Stimulated activated memory B cell treated with anti-CD40 and anti-IgM and Interleukin-4, amounts not matched to agents 10 μg/mL and 1 μg/mL and 100 μg/mL, for 72 hours (primary cell): Measurements from ENCODE around the gene DHX29.

Experiments
- ATAC-seq: fragments of 150-1000 bp; cut with Tn5 transposase; 2 replicates; pipeline ENCODE4 v1.10.0; 2021
- H3K27ac Mint-ChIP-seq: one replicate; pipeline ENCODE4 v1.8.0; 2022; ENCODE audit warnings: mild to moderate bottlenecking, mixed read lengths
- H3K27me3 Mint-ChIP-seq: one replicate; pipeline ENCODE4 v1.8.0; 2022; ENCODE audit warnings: mixed read lengths
- H3K36me3 Mint-ChIP-seq: one replicate; pipeline ENCODE4 v1.8.0; 2022; ENCODE audit warnings: mixed read lengths
- H3K4me1 Mint-ChIP-seq: one replicate; pipeline ENCODE4 v1.8.0; 2022; ENCODE audit warnings: mixed read lengths
- H3K4me3 Mint-ChIP-seq: one replicate; pipeline ENCODE4 v1.8.0; 2022; ENCODE audit warnings: mild to moderate bottlenecking, moderate library complexity, mixed read lengths
- H3K9me3 Mint-ChIP-seq: one replicate; pipeline ENCODE4 v1.8.0; 2022; ENCODE audit warnings: mixed read lengths

The DHX29 gene

GRCh38 chr5:55231029-55231918 is 76.2 kb downstream of the DHX29 start:
- peak overlapping the region; percentile 84 for H3K4me3 Mint-ChIP-seq
- H3K36me3 Mint-ChIP-seq = no peaks in the 10 kb centered on the region
- H3K27ac Mint-ChIP-seq = peak overlapping the region; percentile 33
- H3K27me3 Mint-ChIP-seq = peaks cover 79% of the 10 kb centered on the region
- peaks cover 41% of the 10 kb centered on the region for H3K4me1 Mint-ChIP-seq
- ATAC-seq = no peak
- no peaks in the 10 kb centered on the region for H3K9me3 Mint-ChIP-seq

DNA sequence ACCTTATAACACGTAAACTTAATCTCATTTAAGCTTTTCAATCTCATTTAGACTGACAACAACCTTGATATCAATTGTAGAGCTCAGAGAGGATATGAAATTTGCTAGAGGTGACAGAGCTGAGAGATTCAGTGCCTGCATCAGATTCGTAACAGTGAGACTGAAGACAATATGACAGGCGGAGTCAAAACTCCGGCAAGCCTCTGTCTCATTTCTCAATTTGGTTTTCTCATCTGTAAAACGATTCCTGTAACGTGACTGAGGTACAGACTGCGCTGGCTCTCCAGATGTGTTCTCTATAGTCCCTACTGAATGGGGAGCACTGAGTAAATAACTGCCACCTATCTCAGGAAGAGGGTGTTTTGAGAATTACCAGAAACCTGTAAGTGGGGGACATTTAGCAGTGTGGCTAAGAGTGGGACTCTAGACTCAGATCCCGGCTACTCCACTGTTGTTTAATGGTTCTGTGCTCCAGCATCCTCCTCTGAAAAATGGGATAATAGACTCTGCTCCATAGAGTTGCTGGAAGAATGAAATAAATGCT is 77.3 kb downstream of the DHX29 start:
- Mint-ChIP-seq H3K36me3 (no peaks in the 10 kb centered on the region), H3K4me1 (peaks cover 45% of the 10 kb centered on the region), H3K4me3 (no peak overlapping the region), H3K27ac (no peak overlapping the region), H3K27me3 (peaks cover 88% of the 10 kb centered on the region), H3K9me3 (no peaks in the 10 kb centered on the region)
- ATAC-seq = no peak

GRCh38 chr5:55227664-55228430 is 79.6 kb downstream of the DHX29 start:
- Mint-ChIP-seq H3K4me3 (peak overlapping the region; percentile 67), H3K36me3 (no peaks in the 10 kb centered on the region), H3K4me1 (peaks cover 48% of the 10 kb centered on the region), H3K27ac (no peak overlapping the region), H3K27me3 (peaks cover 94% of the 10 kb centered on the region), H3K9me3 (no peaks in the 10 kb centered on the region)
- ATAC-seq = no peak

GRCh38 chr5:55226934-55227663 is 80.4 kb downstream of the DHX29 start, which contains the start of gene MCIDAS:
Gene MCIDAS, minus strand, starts transcription at chr5:55227315. Its CDS starts 177 bp downstream, at chr5:55227138.
- H3K9me3 Mint-ChIP-seq = no peaks in the 10 kb centered on the region
- ATAC-seq = peak; percentile 34
- peak within 1 kb of the TSS; percentile 67 for H3K4me3 Mint-ChIP-seq
- no peaks in the 10 kb centered on the region for H3K36me3 Mint-ChIP-seq
- peaks cover 48% of the 10 kb centered on the region for H3K4me1 Mint-ChIP-seq
- peaks cover 94% of the 10 kb centered on the region for H3K27me3 Mint-ChIP-seq
- H3K27ac Mint-ChIP-seq = no peak within 1 kb of the TSS

DNA sequence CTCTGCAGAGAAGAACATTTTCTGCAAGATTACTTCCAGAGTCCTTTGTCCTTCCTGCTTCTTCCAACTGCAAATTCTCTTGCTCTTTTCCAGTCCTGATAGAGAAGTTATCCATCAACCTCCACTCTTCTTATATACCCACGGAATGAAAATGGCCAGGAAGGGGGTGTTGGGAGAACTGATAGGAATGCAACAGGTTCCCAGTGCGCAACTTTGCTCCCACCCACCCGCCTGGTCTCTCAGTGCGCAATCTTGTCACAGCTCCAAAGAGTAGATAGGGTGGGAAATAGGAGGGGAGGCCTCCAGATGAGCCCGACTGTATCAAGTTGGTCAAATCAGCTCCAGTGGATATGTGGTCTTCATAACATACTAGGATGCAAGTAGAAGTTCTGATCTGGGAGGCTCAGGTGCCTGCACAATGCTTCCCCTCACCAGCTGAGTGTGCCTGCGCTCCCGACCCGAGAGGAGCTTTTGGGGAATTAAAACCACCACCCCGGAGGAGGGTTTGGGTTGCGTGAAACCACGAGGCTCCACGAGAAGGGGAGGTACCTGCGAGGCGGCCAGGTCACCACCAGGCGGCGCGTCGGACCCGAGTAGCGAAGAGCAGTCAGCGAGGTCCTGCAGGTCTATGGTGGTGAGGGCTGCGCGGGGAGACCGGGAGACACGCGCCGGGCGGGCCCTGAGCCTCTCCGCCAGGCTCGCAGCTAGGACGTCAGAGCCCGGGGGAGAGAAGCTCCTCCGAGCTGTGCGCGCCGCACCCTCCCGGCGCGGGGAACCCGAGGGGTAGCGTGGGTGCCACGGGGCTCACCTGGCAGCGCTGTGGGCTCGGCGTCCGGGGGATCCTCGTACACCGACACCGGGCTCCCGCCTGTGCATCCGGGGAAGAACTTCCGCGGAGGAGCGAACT is 81.2 kb downstream of the DHX29 start:
- ATAC-seq = peak; percentile 57

DNA sequence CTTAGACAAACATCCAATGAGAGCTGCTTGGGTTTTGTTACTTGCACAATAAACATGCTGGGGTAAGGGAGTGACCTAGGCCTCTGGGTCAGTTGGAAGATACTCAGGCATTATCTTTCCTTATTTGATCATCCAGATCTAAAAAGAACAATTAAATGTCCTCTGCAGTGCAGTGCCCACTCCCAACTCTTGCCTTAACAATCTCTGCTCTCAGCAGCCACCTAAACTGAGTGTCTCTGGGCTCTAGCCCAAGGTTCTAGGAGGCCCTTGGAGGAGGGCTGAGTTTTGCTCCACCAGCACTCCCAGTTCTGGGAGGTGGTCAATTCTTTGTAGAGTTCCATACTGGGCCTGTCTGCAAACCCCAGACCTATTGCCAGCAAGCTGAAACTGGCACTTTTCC is 82.1 kb downstream of the DHX29 start:
- ATAC-seq = no peak
- H3K4me3 Mint-ChIP-seq = no peak overlapping the region
- H3K27me3 Mint-ChIP-seq = peaks cover 92% of the 10 kb centered on the region
- no peaks in the 10 kb centered on the region for H3K36me3 Mint-ChIP-seq
- peaks cover 41% of the 10 kb centered on the region for H3K4me1 Mint-ChIP-seq
- H3K27ac Mint-ChIP-seq = no peak overlapping the region
- no peaks in the 10 kb centered on the region for H3K9me3 Mint-ChIP-seq

More for the DNA sequence above, 81.2 kb downstream of the DHX29 start:
- H3K9me3 Mint-ChIP-seq = no peaks in the 10 kb centered on the region
- H3K27ac Mint-ChIP-seq = no peak overlapping the region
- peak overlapping the region; percentile 62 for H3K4me3 Mint-ChIP-seq
- peaks cover 92% of the 10 kb centered on the region for H3K27me3 Mint-ChIP-seq
- peaks cover 42% of the 10 kb centered on the region for H3K4me1 Mint-ChIP-seq
- no peaks in the 10 kb centered on the region for H3K36me3 Mint-ChIP-seq

DNA sequence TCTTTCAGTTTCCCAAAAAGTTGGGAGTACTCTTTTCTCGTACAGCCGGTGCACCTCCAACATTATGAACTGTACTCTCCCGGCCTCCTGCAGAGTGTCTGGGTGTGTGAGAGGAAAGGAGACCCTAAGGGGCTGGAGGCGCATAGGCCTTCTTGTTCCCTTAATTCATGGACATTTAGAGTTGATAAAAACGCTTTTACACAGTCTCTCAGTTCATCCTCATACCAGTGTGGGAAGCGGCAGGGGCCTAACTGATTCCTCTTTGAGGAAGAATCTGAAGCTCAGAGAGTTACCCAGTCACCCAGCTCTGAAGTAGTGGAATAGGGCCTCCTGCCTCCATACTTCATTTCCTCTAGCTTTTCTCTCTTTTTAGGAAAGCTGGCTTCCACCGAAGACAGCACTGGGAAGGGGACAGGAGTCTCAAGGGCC is 83.7 kb downstream of the DHX29 start:
- peaks cover 45% of the 10 kb centered on the region for H3K4me1 Mint-ChIP-seq
- no peaks in the 10 kb centered on the region for H3K36me3 Mint-ChIP-seq
- ATAC-seq = no peak
- H3K27me3 Mint-ChIP-seq = peaks cover 90% of the 10 kb centered on the region
- H3K9me3 Mint-ChIP-seq = no peaks in the 10 kb centered on the region
- H3K27ac Mint-ChIP-seq = no peak overlapping the region
- peak overlapping the region; percentile 48 for H3K4me3 Mint-ChIP-seq

GRCh38 chr5:55222985-55223811 is 84.3 kb downstream of the DHX29 start:
- H3K36me3 Mint-ChIP-seq = no peaks in the 10 kb centered on the region
- H3K27me3 Mint-ChIP-seq = peaks cover 90% of the 10 kb centered on the region
- H3K27ac Mint-ChIP-seq = no peak overlapping the region
- H3K9me3 Mint-ChIP-seq = no peaks in the 10 kb centered on the region
- no peak for ATAC-seq
- H3K4me1 Mint-ChIP-seq = peaks cover 45% of the 10 kb centered on the region
- H3K4me3 Mint-ChIP-seq = peak overlapping the region; percentile 48

DNA sequence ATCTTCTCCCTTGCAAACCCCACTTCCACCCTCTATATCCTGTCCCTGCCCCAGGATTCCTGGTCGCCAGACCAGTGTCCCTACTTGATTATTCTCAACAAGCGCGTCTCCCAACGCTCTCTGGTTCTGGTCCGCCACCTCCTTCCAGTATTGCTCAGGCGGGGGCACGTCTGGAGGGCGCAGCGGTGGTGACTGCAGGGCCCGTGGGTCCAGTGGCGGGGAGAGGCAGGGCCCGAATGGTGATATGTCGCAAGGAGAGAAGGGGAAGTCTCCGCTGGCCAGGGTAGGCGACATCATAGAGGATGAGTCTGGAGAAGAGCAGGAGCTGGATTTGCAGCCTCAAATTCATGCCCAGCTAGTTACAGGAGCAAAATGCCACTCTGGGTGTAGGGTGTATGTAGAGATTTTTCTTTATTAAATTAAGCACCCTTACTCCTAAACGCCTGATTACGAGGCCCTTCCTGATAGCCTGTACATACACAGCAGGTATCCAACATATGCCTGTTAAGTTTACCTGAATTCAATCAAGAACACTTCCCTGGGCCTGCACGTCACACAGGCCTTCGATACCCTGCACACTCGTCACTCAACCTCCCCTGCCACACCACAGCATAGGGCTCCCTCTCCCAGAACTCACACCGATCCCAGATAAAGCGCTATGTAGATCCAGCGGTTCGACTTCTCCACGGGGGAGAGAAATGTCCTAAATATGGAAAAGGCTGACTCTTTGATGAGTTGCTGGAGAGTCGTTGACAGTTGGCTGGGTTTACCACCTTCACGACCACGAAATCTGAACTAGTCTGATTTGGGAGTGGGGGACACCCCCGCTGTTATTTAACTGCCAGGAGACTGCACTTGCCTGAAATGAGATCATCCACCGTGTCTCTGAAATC is 85.2 kb downstream of the DHX29 start:
- Mint-ChIP-seq H3K4me3 (no peak overlapping the region), H3K27me3 (peaks cover 89% of the 10 kb centered on the region), H3K36me3 (no peaks in the 10 kb centered on the region), H3K27ac (no peak overlapping the region), H3K9me3 (no peaks in the 10 kb centered on the region), H3K4me1 (peaks cover 39% of the 10 kb centered on the region)
- ATAC-seq = no peak

- Mint-ChIP-seq H3K27me3 (peaks cover 78% of the 10 kb centered on the region), H3K9me3 (no peaks in the 10 kb centered on the region), H3K36me3 (no peaks in the 10 kb centered on the region), H3K27ac (no peak overlapping the region), H3K4me1 (peaks cover 33% of the 10 kb centered on the region), H3K4me3 (peak overlapping the region; percentile 70)
- ATAC-seq = no peak
Measured at GRCh38 chr5:55220433-55221185, 86.9 kb downstream of the DHX29 start.

DNA sequence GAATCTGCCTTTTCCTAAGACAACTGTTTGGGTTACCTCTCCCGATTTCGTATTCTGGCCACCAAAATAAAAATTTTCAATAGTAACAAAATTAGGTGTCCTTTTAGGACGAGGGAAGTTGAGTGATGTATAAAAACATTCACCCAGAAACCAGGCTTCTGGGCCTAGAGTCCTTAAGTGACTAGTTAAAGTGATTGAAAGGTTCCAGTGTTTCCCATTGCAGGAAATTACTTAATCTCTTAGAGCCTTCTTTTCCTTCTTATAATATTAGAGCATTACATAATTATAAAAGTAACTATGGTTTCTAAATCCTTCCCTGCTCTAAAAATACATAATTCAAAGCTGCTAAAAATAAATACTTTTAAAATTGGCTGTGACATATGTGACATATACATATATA is 87.7 kb downstream of the DHX29 start:
- Mint-ChIP-seq H3K4me1 (peaks cover 33% of the 10 kb centered on the region), H3K27me3 (peaks cover 69% of the 10 kb centered on the region), H3K27ac (no peak overlapping the region), H3K9me3 (no peaks in the 10 kb centered on the region), H3K36me3 (no peaks in the 10 kb centered on the region), H3K4me3 (no peak overlapping the region)
- ATAC-seq = no peak

DNA sequence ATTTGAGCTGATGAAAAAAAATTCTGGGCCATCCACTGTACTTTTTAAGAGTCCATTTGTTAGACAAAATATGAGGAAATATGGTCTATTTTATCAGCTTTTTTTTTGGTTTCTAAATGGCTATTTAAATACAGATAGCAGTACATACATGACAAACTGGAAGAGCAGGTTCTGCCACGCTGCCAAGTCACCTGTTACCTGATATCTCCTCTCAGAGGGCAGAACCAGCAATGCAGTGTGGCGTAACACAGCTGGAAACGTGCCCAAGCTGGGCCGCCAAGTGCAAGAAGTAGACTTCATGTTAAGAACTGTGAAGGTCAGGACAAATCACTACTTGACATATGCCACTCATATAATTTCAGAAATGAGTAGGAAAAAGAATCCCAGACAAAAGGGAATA is 88.5 kb downstream of the DHX29 start:
- no peak overlapping the region for H3K4me3 Mint-ChIP-seq
- no peak overlapping the region for H3K27ac Mint-ChIP-seq
- H3K27me3 Mint-ChIP-seq = peaks cover 61% of the 10 kb centered on the region
- peaks cover 30% of the 10 kb centered on the region for H3K4me1 Mint-ChIP-seq
- H3K9me3 Mint-ChIP-seq = no peaks in the 10 kb centered on the region
- no peaks in the 10 kb centered on the region for H3K36me3 Mint-ChIP-seq
- ATAC-seq = no peak
